Measurements from ENCODE around the gene SP2. TPM values are rescaled to one million over a fixed set of nuclear protein-coding genes. Genes with fewer than 3 reads are reported as not detected.

The SP2 gene
- total RNA-seq, 4 donors from 2014 or later: 7.1 to 14.1 (median 12.3) TPM

DNA sequence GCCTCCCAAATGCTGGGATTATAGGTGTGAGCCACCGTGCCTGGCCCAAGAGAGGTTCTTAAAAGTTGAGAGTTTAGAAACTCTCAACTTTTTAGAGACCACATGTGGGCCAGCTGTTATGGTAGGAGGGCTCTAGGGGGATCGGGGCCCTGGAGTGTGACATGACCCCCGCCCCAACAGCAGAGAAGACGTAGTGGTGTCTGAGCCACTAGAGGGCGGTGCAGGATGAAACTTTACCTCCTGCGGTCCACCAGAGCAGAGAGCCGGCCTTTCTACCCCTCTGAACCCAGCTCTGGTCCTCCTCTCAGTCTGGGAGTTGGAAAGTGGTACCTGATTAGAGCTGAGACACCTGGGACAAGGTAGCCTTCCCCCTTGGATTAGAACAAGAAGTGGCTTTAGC, 82.3 kb downstream of the SP2 start:
- intact Hi-C loops (cut with DNase I): loop anchor here (5.0 kb wide), 1 partner anchor 39 kb away; no protein-coding TSS in a partner anchor

More for the DNA sequence above, 82.3 kb downstream of the SP2 start:
- Histone ChIP-seq H3K4me3 (replicated peaks in 1 of 3) (no peak overlapping the region), H3K36me3 (peaks cover 83 to 84% of the 10 kb centered on the region in 2 donors), H3K27ac (no peak overlapping the region), H3K27me3 (no peaks in the 10 kb centered on the region), H3K9me3 (no peaks in the 10 kb centered on the region), H3K4me1 (no peaks in the 10 kb centered on the region)
- DNase-seq: peak; percentile 59 to 65
- WGBS, 2 donors: 35 to 39% methylated on average over 7 of the region's 7 CpGs
- TF ChIP-seq CTCF (IDR thresholded peaks at IDR 0.05) (peak; percentile 38 to 74 (median 58)), POLR2A (IDR thresholded peaks at IDR 0.05) (no peak)

Other genes with a start within 250 kb of the SP2 start
- 100 to 1,000 TPM; 134 to 207 (median 170) TPM for gene KPNB1, start 246.3 kb upstream of the SP2 start, total RNA-seq
- gene TBKBP1, start 202.1 kb upstream of the SP2 start, total RNA-seq: 10 to 100 TPM in 2 of 4 donors, 1 to 10 TPM in 2; 8.2 to 11.0 (median 10.0) TPM
- gene TBX21, start 163.0 kb upstream of the SP2 start, total RNA-seq: 1 to 10 TPM in 2 of 4 donors, under 1 TPM in 2; 0.40 to 2.9 (median 0.87) TPM
- gene OSBPL7, start 74.4 kb upstream of the SP2 start, total RNA-seq: 10 to 100 TPM; 12.7 to 18.0 (median 14.7) TPM
- gene MRPL10, start 64.7 kb upstream of the SP2 start, total RNA-seq: 10 to 100 TPM; 36.1 to 51.9 (median 39.1) TPM
- 1 to 10 TPM in 2 of 4 donors, under 1 TPM in 1, not detected in 1; 0.44 to 3.2 (median 2.0) TPM for gene LRRC46, start 64.6 kb upstream of the SP2 start, total RNA-seq
- gene SCRN2, start 55.0 kb upstream of the SP2 start, total RNA-seq: 10 to 100 TPM; 37.0 to 71.5 (median 49.1) TPM
- 1 to 10 TPM in 1 of 4 donors, under 1 TPM in 3; 0.56 to 5.9 (median 0.96) TPM for gene SP6, start 45.1 kb upstream of the SP2 start, total RNA-seq
- 100 to 1,000 TPM in 1 of 4 donors, 10 to 100 TPM in 3; 47.3 to 103 (median 78.9) TPM for gene PNPO, start 45.3 kb downstream of the SP2 start, total RNA-seq
- gene PRR15L, start 61.6 kb downstream of the SP2 start, total RNA-seq: 100 to 1,000 TPM in 3 of 4 donors, 10 to 100 TPM in 1; 63.6 to 150 (median 127) TPM
- gene CDK5RAP3, start 74.9 kb downstream of the SP2 start, total RNA-seq: 100 to 1,000 TPM; 165 to 221 (median 193) TPM
- gene COPZ2, start 141.6 kb downstream of the SP2 start, total RNA-seq: 10 to 100 TPM; 19.3 to 55.8 (median 45.2) TPM
- gene NFE2L1, start 152.1 kb downstream of the SP2 start, total RNA-seq: 100 to 1,000 TPM; 123 to 168 (median 131) TPM
- gene CBX1, start 205.2 kb downstream of the SP2 start, total RNA-seq: 10 to 100 TPM; 33.0 to 49.1 (median 38.2) TPM
- gene SNX11, start 211.5 kb downstream of the SP2 start, total RNA-seq: 10 to 100 TPM; 20.3 to 23.4 (median 22.0) TPM

Data from thyroid gland (tissue), 4 donors.